ENCODE results near the gene ADARB1. TPM values are rescaled to one million over a fixed set of nuclear protein-coding genes. Genes with fewer than 3 reads are reported as not detected.

The ADARB1 gene
- total RNA-seq, 1 experiment from 2014 or later: 14.6 TPM

GRCh38 chr21:45151445-45152160 is 77.2 kb downstream of the ADARB1 start:
- CTCF ChIA-PET: interaction anchor here (0.8 to 1.8 kb wide), 3 partner anchors 10 to 15 kb away, joined by 3 to 12 read pairs (median 4); no protein-coding TSS in a partner anchor
- Mint-ChIP-seq H3K27me3 (ENCODE audit: low read depth) (no peaks in the 10 kb centered on the region), H3K4me3 (no peak overlapping the region)

More at GRCh38 chr21:45151445-45152160, 77.2 kb downstream of the ADARB1 start:
- ATAC-seq (no peak), DNase-seq (ENCODE audit: low spot score) (no peak)
- POLR2A ChIA-PET: no interaction called here
- TF ChIP-seq NFYB (CRISPR knock-in tag; conservative IDR thresholded peaks at IDR 0.05; ENCODE audit: low read depth) (no peak), RORB (CRISPR knock-in tag; IDR thresholded peaks at IDR 0.05) (no peak), USF1 (CRISPR knock-in tag; IDR thresholded peaks at IDR 0.05) (no peak), PRDM15 (CRISPR knock-in tag; IDR thresholded peaks at IDR 0.05) (no peak), FOXJ3 (CRISPR knock-in tag; IDR thresholded peaks at IDR 0.05; ENCODE audit: borderline replicate concordance) (no peak), KAT7 (CRISPR knock-in tag; IDR thresholded peaks at IDR 0.05; ENCODE audit: borderline replicate concordance) (no peak), ZNF121 (CRISPR knock-in tag; IDR thresholded peaks at IDR 0.05) (no peak), FOXK1 (CRISPR knock-in tag; IDR thresholded peaks at IDR 0.05) (no peak), CTCF (IDR thresholded peaks at IDR 0.05) (no peak), ATF1 (CRISPR knock-in tag; IDR thresholded peaks at IDR 0.05) (no peak), ARID4B (CRISPR knock-in tag; IDR thresholded peaks at IDR 0.05; ENCODE audit: borderline replicate concordance) (no peak), MYBL2 (CRISPR knock-in tag; IDR thresholded peaks at IDR 0.05) (no peak), ZNF232 (CRISPR knock-in tag; IDR thresholded peaks at IDR 0.05) (no peak), RELA (CRISPR knock-in tag; IDR thresholded peaks at IDR 0.05; ENCODE audit: borderline replicate concordance) (no peak), ZNF317 (CRISPR knock-in tag; IDR thresholded peaks at IDR 0.05; ENCODE audit: borderline replicate concordance, low read depth) (no peak), USF2 (CRISPR knock-in tag; IDR thresholded peaks at IDR 0.05) (no peak), ERG (CRISPR knock-in tag; IDR thresholded peaks at IDR 0.05) (no peak), ZSCAN18 (CRISPR knock-in tag; IDR thresholded peaks at IDR 0.05) (no peak)
- TF ChIP-seq, protein P1, sequence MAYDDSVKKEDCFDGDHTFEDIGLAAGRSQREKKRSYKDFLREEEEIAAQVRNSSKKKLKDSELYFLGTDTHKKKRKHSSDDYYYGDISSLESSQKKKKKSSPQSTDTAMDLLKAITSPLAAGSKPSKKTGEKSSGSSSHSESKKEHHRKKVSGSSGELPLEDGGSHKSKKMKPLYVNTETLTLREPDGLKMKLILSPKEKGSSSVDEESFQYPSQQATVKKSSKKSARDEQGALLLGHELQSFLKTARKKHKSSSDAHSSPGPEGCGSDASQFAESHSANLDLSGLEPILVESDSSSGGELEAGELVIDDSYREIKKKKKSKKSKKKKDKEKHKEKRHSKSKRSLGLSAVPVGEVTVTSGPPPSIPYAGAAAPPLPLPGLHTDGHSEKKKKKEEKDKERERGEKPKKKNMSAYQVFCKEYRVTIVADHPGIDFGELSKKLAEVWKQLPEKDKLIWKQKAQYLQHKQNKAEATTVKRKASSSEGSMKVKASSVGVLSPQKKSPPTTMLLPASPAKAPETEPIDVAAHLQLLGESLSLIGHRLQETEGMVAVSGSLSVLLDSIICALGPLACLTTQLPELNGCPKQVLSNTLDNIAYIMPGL (CRISPR knock-in tag; IDR thresholded peaks at IDR 0.05): no peak
- TF ChIP-seq, protein P2, sequence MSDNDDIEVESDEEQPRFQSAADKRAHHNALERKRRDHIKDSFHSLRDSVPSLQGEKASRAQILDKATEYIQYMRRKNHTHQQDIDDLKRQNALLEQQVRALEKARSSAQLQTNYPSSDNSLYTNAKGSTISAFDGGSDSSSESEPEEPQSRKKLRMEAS (CRISPR knock-in tag; IDR thresholded peaks at IDR 0.05): no peak
- Mint-ChIP-seq H3K36me3 (no peaks in the 10 kb centered on the region), H3K4me1 (0 out of 2 replicates have a peak, but pooled peaks cover 2% of the 10 kb centered on the region), H3K9me3 (peaks cover 8% of the 10 kb centered on the region; the same call in 1 of the 2 replicates), H3K27ac (peak overlapping the region; percentile 35; the same call in 1 of the 2 replicates)

All from WTC11 (cell line).